ENCODE data around the gene ATXN7.

ATXN7 gene

DNA sequence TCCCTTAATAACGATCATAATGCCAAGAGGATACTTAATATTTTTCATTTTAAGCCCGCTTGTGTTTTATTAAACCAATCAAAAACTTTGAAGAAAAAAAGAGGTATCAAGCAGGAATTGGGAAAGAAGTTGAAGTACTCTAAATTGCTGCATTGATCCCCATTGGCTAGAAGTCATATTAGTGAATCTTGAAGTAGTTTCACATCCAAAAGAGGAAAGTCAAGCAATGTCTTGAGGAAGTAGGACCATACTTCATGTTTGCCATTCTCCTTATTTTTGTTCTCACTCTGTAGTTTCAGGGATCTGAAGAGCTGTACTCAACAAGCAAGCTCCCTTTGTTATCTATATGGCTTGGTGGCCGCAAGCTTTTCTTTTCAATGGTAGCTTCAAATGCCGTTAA, 46.3 kb downstream of the ATXN7 start:
- peak overlapping the region; percentile 93 for H3K27ac Mint-ChIP-seq
- H3K9me3 Mint-ChIP-seq: no peaks in the 10 kb centered on the region
- peaks cover 50% of the 10 kb centered on the region for H3K36me3 Mint-ChIP-seq
- DNase-seq (ENCODE audit: low spot score in 2 of 2) (no peak), ATAC-seq (no peak)
- peaks cover 40% of the 10 kb centered on the region for H3K4me1 Mint-ChIP-seq
- no peak overlapping the region for H3K4me3 Mint-ChIP-seq

GRCh38 chr3:63910891-63911290, 47.2 kb downstream of the ATXN7 start:
- H3K27ac Mint-ChIP-seq: peak overlapping the region; percentile 93
- H3K4me3 Mint-ChIP-seq: peak overlapping the region; percentile 85
- H3K36me3 Mint-ChIP-seq: peaks cover 50% of the 10 kb centered on the region
- H3K4me1 Mint-ChIP-seq: peaks cover 40% of the 10 kb centered on the region
- ATAC-seq: peak; percentile 57
- no peak for DNase-seq (ENCODE audit: low spot score in 2 of 2)
- H3K9me3 Mint-ChIP-seq: no peaks in the 10 kb centered on the region

GRCh38 chr3:63911509-63911872, 47.8 kb downstream of the ATXN7 start:
- peak overlapping the region; percentile 93 for H3K27ac Mint-ChIP-seq
- H3K4me3 Mint-ChIP-seq: peak overlapping the region; percentile 85
- H3K9me3 Mint-ChIP-seq: no peaks in the 10 kb centered on the region
- peaks cover 55% of the 10 kb centered on the region for H3K36me3 Mint-ChIP-seq
- ATAC-seq (peak; percentile 68), DNase-seq (ENCODE audit: low spot score in 2 of 2) (no peak)
- H3K4me1 Mint-ChIP-seq: peaks cover 41% of the 10 kb centered on the region

GRCh38 chr3:63911873-63912767, 48.5 kb downstream of the ATXN7 start, which contains the start of gene SCAANT1:
Gene SCAANT1 (minus strand): TSS chr3:63912383.
- Mint-ChIP-seq H3K9me3 (no peaks in the 10 kb centered on the region), H3K4me1 (peaks cover 43% of the 10 kb centered on the region), H3K27ac (peak within 1 kb of the TSS; percentile 93)

DNA sequence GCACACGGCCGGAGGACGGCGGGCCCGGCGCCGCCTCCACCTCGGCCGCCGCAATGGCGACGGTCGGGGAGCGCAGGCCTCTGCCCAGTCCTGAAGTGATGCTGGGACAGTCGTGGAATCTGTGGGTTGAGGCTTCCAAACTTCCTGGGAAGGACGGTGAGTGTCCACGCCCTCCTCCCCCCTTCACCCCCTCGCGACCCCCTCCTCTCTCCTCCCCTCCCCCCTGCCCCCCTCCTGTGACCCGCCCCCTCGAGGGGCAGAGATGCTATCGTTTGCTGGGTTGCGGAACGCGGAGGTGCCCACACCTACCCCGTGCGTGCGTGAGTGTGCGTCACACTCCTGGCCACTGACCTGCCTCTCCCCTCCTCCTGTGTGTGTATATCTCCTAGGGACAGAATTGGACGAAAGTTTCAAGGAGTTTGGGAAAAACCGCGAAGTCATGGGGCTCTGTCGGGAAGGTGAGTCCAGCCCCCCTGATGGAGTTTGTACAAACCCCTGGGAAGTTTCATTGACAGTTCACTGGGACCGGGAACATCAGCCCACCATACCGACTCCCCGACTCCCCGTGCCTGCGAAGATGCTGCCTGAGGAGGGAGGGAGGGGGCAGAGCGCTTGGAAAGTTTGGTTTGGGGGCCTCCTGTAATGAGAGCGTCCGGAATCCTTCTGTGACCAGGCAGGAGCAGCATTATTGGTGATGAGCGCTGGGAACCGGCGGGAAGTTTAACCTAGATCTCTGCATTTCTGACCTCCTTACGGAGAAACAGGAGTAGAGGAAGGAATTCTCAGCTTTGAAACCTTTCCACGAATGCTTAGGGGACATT, 49.3 kb downstream of the ATXN7 start:
- ATAC-seq: peak; percentile 51
- Mint-ChIP-seq H3K36me3 (peaks cover 70% of the 10 kb centered on the region), H3K9me3 (no peaks in the 10 kb centered on the region), H3K27ac (peak overlapping the region; percentile 93), H3K4me3 (peak overlapping the region; percentile 85), H3K4me1 (peaks cover 51% of the 10 kb centered on the region)
- peak in 1 of 2 donors; percentile 68 for DNase-seq (ENCODE audit: low spot score in 2 of 2)

More at GRCh38 chr3:63911873-63912767, 48.5 kb downstream of the ATXN7 start, which contains the start of gene SCAANT1:
- DNase-seq (ENCODE audit: low spot score in 2 of 2) (peak; percentile 68 to 88), ATAC-seq (peak; percentile 82)
- Mint-ChIP-seq H3K36me3 (peaks cover 61% of the 10 kb centered on the region), H3K4me3 (peak within 1 kb of the TSS; percentile 85)

- no peak for DNase-seq (ENCODE audit: low spot score in 2 of 2)
- peaks cover 83% of the 10 kb centered on the region for H3K36me3 Mint-ChIP-seq
- H3K4me1 Mint-ChIP-seq: peaks cover 63% of the 10 kb centered on the region
- H3K9me3 Mint-ChIP-seq: no peaks in the 10 kb centered on the region
- no peak for ATAC-seq
- H3K27ac Mint-ChIP-seq: peak overlapping the region; percentile 32
- peak overlapping the region; percentile 85 for H3K4me3 Mint-ChIP-seq
These were observed 50.6 kb downstream of the ATXN7 start for GRCh38 chr3:63914312-63914711.

DNA sequence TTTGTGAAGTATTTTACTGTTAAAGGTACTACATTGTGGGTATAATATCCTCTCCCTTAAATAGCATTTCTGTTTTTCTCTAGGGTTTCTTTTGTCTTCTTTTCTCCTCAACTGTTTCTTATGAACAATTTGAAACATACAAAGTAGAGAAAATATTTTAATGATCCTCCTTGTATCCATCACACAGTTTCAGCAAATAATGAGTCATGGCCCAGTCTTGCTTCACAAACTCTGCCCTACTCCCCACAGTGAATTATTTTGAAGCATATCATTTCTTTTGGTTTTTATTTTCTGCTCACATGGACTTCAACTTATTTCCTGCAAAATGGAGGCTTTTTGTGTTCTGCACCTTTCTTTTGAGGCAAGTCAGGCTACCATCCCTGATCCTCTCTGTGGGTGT, 54.7 kb downstream of the ATXN7 start:
- DNase-seq (ENCODE audit: low spot score in 2 of 2): no peak
- Mint-ChIP-seq H3K27ac (peak overlapping the region; percentile 27), H3K9me3 (no peaks in the 10 kb centered on the region), H3K36me3 (peaks cover 95% of the 10 kb centered on the region), H3K4me3 (no peak overlapping the region), H3K4me1 (peaks cover 46% of the 10 kb centered on the region)
- no peak for ATAC-seq

- Mint-ChIP-seq H3K9me3 (no peaks in the 10 kb centered on the region), H3K36me3 (peaks cover 96% of the 10 kb centered on the region), H3K4me3 (no peak overlapping the region), H3K4me1 (peaks cover 46% of the 10 kb centered on the region), H3K27ac (no peak overlapping the region)
- ATAC-seq (no peak), DNase-seq (ENCODE audit: low spot score in 2 of 2) (no peak)
These were observed 56.3 kb downstream of the ATXN7 start for GRCh38 chr3:63920001-63920400.

DNA sequence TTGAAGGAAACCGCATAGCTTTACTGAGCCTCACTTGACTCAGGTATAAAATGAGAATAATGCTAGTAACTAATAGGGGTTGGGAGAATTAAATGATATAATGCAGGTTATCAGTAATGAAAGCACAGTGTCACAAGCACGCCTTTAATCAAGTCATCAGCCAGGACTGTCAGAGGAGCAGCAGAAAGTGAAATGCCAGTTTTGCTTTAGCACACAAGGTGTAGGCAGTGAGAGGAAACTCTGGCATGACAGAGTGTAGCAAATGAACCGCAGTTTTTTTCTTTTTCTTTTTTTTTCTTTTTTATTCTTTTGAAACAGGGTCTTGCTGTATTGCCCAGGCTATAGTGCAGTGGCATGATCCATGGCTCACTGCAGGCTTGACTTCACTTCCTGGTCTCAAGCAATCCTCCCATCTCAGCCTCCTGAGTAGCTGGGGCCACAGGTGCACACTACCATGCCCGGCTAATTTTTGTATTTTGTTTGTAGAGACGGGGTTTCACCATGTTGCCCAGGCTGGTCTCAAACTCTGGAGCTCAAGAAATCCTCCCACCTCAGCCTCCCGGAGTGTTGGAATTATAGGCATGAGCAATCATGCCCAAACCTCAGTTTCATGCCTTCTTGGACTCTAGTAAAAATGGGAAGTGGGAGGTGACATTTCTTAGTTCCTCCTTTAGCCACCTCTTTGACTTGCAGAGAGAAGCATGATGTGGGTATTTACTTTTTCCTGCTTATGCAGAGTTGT, 58.2 kb downstream of the ATXN7 start:
- DNase-seq (ENCODE audit: low spot score in 2 of 2) (no peak), ATAC-seq (no peak)
- Mint-ChIP-seq H3K36me3 (peaks cover 96% of the 10 kb centered on the region), H3K9me3 (no peaks in the 10 kb centered on the region), H3K4me1 (peaks cover 55% of the 10 kb centered on the region), H3K27ac (peak overlapping the region; percentile 8), H3K4me3 (no peak overlapping the region)

DNA sequence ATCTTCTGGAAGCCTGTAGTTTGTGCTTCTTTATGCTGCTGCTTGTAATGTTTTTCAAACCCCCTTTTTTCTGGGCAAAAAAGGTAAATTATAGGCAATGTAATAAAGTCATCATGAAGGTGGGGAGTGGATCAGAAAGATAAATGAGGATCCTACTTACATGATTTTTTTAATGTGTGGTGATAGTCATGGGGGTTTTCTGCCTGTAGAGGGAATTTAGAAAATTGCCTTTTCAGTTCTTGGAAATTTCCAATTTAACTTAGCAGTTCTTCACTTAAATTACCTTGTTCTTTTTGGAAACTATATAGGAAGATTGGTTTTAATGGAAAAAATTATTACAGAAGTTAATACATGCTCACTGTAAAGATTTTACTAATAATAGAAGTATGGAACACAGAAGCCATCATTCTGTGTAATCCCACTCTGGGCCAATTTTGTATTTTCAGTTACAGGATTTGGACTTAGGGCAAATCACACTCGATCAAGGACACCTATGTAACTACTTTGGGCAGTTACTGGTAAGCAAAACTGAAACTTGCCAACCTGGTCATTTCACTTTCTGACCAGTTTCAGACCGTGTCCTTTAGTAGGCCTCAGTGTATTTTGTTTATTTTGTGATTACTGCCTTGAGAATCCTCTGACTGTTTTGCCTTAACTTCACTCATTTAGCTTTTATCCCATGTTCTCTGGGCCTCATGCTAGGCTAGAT, 59.0 kb downstream of the ATXN7 start:
- DNase-seq (ENCODE audit: low spot score in 2 of 2) (no peak), ATAC-seq (no peak)
- Mint-ChIP-seq H3K4me3 (no peak overlapping the region), H3K27ac (peak overlapping the region; percentile 26), H3K9me3 (no peaks in the 10 kb centered on the region), H3K4me1 (peaks cover 58% of the 10 kb centered on the region), H3K36me3 (peaks cover 91% of the 10 kb centered on the region)

GRCh38 chr3:63926309-63926708, 62.6 kb downstream of the ATXN7 start:
- Mint-ChIP-seq H3K27ac (no peak overlapping the region), H3K4me3 (no peak overlapping the region), H3K9me3 (no peaks in the 10 kb centered on the region), H3K4me1 (peaks cover 53% of the 10 kb centered on the region), H3K36me3 (peaks cover 76% of the 10 kb centered on the region)
- ATAC-seq (no peak), DNase-seq (ENCODE audit: low spot score in 2 of 2) (no peak)

DNA sequence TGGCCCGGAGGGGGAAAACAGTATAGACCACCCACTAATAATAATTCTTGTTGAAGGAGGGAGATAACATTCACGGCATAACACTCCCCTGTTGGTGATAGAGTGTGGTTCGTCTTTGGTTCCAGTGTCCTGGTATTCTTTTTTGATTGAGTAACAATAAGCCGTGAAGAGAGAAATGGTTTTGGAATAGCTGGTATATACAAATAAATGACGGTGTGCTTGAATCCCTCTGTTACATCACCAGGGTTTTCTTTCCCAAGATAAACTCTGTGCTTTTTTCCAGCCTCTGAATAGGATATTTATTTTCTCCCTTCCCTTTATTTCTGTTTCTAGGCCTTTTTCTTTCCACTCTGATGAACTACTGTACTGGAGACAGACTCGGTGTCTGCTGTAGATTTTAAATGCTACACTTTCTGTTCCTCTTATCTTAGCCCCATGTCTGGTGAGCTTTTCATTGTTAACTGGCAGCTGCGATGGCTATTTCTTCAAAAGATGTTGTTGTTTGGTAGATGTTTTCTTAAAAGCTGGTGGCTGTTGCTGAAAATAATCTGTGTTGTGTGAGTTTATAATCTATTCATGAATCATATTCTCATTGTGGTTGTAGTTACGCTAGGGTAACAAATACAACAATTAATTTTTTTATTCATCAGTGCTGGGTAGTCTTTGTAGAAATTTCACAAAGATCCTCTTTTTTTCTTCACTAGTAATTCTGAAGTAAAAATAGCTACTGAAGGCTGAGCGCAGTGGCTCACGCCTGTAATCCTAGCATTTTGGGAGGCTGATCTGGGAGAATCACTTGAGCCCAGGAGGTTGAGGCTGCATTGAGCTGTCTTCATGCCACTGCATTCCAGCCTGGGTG, 64.0 kb downstream of the ATXN7 start:
- ATAC-seq (no peak), DNase-seq (ENCODE audit: low spot score in 2 of 2) (no peak)
- Mint-ChIP-seq H3K36me3 (peaks cover 63% of the 10 kb centered on the region), H3K27ac (no peak overlapping the region), H3K4me3 (no peak overlapping the region), H3K9me3 (no peaks in the 10 kb centered on the region), H3K4me1 (peaks cover 62% of the 10 kb centered on the region)

DNA sequence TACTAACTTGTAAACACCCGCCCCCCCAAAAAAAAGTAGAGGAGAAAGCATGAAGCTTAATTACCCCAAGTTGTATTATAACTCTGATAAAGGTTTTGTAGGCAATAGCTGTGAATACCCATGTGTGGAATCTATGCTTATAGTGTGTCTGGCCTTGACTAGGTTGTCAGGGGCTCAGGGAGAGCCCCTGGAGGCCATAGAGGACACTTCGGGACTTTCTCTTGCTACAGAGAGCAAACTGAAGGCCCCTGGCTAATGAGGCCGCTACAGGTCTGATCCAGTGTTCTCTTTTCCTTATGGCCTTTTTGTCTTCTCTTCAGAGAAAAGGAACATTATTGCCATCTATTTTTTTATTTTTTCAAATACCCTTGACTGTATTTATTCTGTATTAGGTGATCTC, 67.6 kb downstream of the ATXN7 start:
- Mint-ChIP-seq H3K36me3 (peaks cover 40% of the 10 kb centered on the region), H3K9me3 (no peaks in the 10 kb centered on the region), H3K4me1 (peaks cover 72% of the 10 kb centered on the region), H3K27ac (peak overlapping the region; percentile 29), H3K4me3 (no peak overlapping the region)
- DNase-seq (ENCODE audit: low spot score in 2 of 2) (no peak), ATAC-seq (no peak)
